ENCODE results near the gene MACROH2A2. TPM values are rescaled to one million over a fixed set of nuclear protein-coding genes. Genes with fewer than 3 reads are reported as not detected.

MACROH2A2 gene
- total and polyA plus RNA-seq, 10 of the 15 experiments (the other 5 are each of a cell fraction or from before 2014, with no cell fraction given): 0.14 to 0.24 TPM; not detected in 8

DNA sequence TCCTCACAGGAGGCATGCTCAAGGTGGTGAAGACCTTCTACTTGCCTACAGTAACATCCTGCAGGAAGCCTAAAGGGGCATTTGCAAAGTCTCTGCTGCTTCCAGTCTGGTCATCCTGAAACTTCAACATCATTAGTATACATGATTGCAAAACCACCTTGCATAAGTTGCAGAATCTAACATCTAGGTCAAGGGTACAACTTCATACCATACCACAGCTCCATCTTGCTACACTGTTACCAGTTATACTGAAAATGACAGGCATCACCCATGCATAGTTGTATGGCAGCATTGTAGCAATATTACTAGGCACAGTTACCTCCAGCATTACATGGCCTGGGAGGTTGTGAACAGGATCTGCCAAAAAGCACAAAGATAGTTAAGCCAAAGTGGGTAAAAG is 13.7 kb upstream of the MACROH2A2 start (continued):
- TF ChIP-seq, protein P1, sequence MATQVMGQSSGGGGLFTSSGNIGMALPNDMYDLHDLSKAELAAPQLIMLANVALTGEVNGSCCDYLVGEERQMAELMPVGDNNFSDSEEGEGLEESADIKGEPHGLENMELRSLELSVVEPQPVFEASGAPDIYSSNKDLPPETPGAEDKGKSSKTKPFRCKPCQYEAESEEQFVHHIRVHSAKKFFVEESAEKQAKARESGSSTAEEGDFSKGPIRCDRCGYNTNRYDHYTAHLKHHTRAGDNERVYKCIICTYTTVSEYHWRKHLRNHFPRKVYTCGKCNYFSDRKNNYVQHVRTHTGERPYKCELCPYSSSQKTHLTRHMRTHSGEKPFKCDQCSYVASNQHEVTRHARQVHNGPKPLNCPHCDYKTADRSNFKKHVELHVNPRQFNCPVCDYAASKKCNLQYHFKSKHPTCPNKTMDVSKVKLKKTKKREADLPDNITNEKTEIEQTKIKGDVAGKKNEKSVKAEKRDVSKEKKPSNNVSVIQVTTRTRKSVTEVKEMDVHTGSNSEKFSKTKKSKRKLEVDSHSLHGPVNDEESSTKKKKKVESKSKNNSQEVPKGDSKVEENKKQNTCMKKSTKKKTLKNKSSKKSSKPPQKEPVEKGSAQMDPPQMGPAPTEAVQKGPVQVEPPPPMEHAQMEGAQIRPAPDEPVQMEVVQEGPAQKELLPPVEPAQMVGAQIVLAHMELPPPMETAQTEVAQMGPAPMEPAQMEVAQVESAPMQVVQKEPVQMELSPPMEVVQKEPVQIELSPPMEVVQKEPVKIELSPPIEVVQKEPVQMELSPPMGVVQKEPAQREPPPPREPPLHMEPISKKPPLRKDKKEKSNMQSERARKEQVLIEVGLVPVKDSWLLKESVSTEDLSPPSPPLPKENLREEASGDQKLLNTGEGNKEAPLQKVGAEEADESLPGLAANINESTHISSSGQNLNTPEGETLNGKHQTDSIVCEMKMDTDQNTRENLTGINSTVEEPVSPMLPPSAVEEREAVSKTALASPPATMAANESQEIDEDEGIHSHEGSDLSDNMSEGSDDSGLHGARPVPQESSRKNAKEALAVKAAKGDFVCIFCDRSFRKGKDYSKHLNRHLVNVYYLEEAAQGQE (IDR thresholded peaks at IDR 0.05; ENCODE audit: low read depth, low read length): no peak
- TF ChIP-seq, protein P2, sequence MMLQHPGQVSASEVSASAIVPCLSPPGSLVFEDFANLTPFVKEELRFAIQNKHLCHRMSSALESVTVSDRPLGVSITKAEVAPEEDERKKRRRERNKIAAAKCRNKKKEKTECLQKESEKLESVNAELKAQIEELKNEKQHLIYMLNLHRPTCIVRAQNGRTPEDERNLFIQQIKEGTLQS (IDR thresholded peaks at IDR 0.05; ENCODE audit: borderline replicate concordance, extremely low read depth, low read depth, low read length): no peak
- TF ChIP-seq, protein P3, sequence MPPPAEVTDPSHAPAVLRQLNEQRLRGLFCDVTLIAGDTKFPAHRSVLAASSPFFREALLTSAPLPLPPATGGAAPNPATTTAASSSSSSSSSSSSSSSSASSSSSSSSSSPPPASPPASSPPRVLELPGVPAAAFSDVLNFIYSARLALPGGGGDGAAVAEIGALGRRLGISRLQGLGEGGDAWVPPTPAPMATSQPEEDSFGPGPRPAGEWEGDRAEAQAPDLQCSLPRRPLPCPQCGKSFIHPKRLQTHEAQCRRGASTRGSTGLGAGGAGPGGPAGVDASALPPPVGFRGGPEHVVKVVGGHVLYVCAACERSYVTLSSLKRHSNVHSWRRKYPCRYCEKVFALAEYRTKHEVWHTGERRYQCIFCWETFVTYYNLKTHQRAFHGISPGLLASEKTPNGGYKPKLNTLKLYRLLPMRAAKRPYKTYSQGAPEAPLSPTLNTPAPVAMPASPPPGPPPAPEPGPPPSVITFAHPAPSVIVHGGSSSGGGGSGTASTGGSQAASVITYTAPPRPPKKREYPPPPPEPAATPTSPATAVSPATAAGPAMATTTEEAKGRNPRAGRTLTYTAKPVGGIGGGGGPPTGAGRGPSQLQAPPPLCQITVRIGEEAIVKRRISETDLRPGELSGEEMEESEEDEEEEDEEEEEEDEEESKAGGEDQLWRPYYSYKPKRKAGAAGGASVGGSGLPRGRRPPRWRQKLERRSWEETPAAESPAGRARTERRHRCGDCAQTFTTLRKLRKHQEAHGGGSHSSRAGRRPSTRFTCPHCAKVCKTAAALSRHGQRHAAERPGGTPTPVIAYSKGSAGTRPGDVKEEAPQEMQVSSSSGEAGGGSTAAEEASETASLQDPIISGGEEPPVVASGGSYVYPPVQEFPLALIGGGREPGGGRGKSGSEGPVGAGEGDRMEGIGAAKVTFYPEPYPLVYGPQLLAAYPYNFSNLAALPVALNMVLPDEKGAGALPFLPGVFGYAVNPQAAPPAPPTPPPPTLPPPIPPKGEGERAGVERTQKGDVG (CRISPR knock-in tag; IDR thresholded peaks at IDR 0.05): no peak

DNA sequence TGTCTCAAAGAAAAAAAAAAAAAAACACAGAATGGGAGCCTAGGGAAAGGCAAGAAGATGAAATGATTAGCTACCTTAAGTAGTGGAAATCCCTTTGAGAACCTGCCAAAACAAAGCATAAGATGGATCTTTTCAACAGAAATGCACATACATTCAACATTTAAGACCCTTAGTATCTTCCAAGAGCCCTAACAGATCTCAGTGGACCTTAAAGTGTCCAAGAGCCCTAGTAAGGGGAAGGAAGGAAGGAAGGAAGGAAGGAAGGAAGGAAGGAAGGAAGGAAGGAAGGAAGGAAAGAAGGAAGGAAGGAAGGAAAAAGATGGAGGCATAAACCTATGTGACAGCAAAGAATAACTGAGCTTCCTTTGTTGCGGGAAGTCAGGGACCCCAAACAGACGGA is 11.6 kb upstream of the MACROH2A2 start:
- ChIA-PET RAD21 (ENCODE audit: unreplicated experiment) (no interaction called here), SMC1A (ENCODE audit: uncharacterized antibody, unreplicated experiment) (no interaction called here), CTCF (no interaction called here), POLR2A (no interaction called here)
- Histone ChIP-seq H4K20me1 (ENCODE audit: control insufficient read depth, insufficient read depth) (no peaks in the 10 kb centered on the region), H3K4me3 (no peak overlapping the region), H3K27me3 (replicated peaks in 1 of 2; ENCODE audit: control insufficient read depth in 2 of 2, insufficient read depth in 2 of 2, low read length in 1 of 2) (no peaks in the 10 kb centered on the region; a peak in 1 of 4 replicates), H3K9me3 (replicated peaks; ENCODE audit: control insufficient read depth, insufficient read depth, low read length) (no peaks in the 10 kb centered on the region; the same call in 2 of the 3 replicates), H3K4me1 (ENCODE audit: control insufficient read depth, insufficient read depth, low read length) (no peaks in the 10 kb centered on the region), H2AFZ (ENCODE audit: control insufficient read depth, low read depth, low read length) (no peak overlapping the region), H3K4me2 (ENCODE audit: control insufficient read depth, insufficient read depth) (no peak overlapping the region), H3K36me3 (ENCODE audit: control insufficient read depth in 2 of 2, insufficient read depth in 2 of 2, low read length in 1 of 2) (no peaks in the 10 kb centered on the region), H3K9ac (ENCODE audit: control insufficient read depth, insufficient read depth, low read length) (no peak overlapping the region), H3K27ac (ENCODE audit: control insufficient read depth, insufficient read depth) (no peak overlapping the region), H3K79me2 (ENCODE audit: control insufficient read depth, insufficient read depth, low read length) (no peaks in the 10 kb centered on the region)
- FAIRE-seq: no peak
- no peak for ATAC-seq
- WGBS (ENCODE audit: insufficient coverage, insufficient replicate concordance, low lambda C conversion rate, missing lambda C conversion rate): 97% methylated on average over 2 of the region's 2 CpGs
- in situ Hi-C loops (cut with MboI): no loop called here
- intact Hi-C loops (cut with micrococcal nuclease; ENCODE audit: unreplicated experiment): no loop called here
- DNase-seq (ENCODE audit: low read depth, low spot score): no peak
- no TSS peak for BruUV-seq (replicated peaks)
- TF ChIP-seq ZNF384 (IDR thresholded peaks at IDR 0.05; ENCODE audit: borderline replicate concordance, low read depth, low read length): no peak
- TF ChIP-seq POLR2AphosphoS5 (IDR thresholded peaks at IDR 0.05; ENCODE audit: low read length): no peak
- no peak for TF ChIP-seq TCF7 (IDR thresholded peaks at IDR 0.05; ENCODE audit: borderline replicate concordance)
- no peak for TF ChIP-seq NFXL1 (IDR thresholded peaks at IDR 0.05; ENCODE audit: borderline replicate concordance)
- TF ChIP-seq, protein P4, sequence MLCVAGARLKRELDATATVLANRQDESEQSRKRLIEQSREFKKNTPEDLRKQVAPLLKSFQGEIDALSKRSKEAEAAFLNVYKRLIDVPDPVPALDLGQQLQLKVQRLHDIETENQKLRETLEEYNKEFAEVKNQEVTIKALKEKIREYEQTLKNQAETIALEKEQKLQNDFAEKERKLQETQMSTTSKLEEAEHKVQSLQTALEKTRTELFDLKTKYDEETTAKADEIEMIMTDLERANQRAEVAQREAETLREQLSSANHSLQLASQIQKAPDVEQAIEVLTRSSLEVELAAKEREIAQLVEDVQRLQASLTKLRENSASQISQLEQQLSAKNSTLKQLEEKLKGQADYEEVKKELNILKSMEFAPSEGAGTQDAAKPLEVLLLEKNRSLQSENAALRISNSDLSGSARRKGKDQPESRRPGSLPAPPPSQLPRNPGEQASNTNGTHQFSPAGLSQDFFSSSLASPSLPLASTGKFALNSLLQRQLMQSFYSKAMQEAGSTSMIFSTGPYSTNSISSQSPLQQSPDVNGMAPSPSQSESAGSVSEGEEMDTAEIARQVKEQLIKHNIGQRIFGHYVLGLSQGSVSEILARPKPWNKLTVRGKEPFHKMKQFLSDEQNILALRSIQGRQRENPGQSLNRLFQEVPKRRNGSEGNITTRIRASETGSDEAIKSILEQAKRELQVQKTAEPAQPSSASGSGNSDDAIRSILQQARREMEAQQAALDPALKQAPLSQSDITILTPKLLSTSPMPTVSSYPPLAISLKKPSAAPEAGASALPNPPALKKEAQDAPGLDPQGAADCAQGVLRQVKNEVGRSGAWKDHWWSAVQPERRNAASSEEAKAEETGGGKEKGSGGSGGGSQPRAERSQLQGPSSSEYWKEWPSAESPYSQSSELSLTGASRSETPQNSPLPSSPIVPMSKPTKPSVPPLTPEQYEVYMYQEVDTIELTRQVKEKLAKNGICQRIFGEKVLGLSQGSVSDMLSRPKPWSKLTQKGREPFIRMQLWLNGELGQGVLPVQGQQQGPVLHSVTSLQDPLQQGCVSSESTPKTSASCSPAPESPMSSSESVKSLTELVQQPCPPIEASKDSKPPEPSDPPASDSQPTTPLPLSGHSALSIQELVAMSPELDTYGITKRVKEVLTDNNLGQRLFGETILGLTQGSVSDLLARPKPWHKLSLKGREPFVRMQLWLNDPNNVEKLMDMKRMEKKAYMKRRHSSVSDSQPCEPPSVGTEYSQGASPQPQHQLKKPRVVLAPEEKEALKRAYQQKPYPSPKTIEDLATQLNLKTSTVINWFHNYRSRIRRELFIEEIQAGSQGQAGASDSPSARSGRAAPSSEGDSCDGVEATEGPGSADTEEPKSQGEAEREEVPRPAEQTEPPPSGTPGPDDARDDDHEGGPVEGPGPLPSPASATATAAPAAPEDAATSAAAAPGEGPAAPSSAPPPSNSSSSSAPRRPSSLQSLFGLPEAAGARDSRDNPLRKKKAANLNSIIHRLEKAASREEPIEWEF (IDR thresholded peaks at IDR 0.05; ENCODE audit: insufficient replicate concordance, low read depth, low read length): no peak
- TF ChIP-seq BHLHE40 (IDR thresholded peaks at IDR 0.05; ENCODE audit: borderline replicate concordance in 1 of 2, low read depth in 2 of 2, low read length in 1 of 2): no peak

Measured in GM12878 (cell line).